Cerebellar cortex (tissue), 1 donor: ENCODE data around the gene KPTN.

Experiments
- DNase-seq: peaks from one replicate; pipeline ENCODE4 v3.0.0-alpha.2; 2015; ENCODE audit warnings: low spot score

Gene KPTN

DNA sequence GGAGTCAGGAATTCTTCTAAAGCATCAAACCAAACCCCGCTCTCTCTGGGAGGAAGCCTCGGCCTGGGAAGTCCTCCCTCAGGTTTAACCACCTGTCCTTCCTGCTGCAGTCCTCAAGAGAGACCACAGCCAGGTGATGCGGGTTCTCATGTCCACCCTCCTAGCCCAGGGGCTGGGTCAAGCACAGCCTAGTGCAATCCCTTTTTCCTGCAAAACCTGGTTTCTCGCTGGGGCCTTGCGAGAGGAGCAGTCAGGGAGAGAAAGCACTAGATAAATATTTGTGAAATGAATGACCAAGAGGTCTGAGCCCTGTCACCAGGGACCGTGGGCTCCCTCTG lies 14.7 kb downstream of the KPTN start:
- DNase-seq = peak; percentile 47

DNA sequence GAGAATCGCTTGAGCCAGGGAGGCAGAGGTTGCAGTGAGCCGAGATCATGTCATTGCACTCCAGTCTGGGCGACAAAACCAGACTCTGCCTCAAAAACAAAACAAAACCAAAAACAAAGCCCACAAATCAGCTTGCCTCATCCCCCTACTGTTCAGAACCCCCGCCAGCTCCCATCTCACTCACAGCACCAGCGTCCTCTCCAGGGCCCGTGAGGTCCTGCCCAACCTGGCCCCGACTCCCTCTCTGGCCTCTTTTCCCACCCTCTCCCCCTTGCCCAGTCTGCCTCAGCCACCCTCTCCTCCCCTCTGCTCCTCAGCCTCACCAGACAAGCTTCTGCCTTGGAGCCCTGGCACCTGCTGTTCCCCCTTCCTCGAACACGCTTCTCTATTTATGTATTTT lies 16.1 kb downstream of the KPTN start:
- DNase-seq = no peak

DNA sequence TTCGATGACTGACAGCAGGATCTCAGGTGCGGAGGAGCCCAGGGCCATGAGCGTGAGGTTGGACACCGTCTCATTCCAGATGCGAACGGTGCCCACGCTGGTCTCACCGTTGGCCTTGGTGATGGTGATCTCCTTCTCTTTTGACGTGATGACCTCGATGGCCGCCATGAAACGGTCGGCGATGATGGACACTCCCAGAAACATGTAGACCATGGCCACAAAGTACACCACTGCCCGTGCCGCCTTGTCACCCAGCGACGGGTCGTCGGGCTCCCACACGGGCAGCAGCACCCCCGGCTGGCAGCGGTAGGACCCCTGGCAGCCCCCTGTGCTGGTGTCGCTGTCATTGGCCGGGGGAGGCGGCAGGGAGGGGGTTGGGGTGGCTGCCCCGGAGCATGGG lies 18.1 kb downstream of the KPTN start:
- DNase-seq = no peak

DNA sequence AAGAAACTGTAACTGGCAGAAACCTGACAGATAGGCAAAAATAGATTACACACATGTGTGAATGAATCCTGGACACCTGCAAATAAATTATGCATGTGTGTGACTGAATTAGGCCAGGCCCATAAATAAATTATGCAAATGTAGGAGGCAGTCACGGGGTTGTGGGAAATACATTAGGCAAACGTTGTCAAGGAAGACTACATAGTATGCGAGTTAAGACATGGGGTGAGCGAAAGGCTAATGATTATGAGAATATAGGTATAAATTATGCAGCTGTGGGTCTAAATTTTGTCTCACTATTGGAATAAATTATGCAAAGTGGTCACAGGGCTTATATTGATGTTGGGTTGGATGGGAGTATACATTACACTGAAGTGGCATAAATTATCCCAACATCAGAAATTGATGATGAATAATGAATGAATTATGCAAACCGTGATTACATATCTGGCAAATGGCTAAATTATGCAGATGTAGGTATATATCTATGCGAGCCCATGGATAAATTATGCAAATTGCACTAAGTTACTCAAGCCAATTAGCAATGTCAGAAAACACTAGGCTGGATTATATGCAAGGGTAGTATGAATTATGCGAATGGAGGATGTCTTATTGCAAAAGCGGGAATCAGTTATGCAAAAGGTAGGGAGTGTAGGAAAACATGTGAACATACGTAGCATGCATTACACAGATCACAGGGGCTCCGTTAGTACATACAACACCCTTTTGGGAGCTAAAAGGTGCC lies 19.2 kb downstream of the KPTN start:
- DNase-seq = no peak

DNA sequence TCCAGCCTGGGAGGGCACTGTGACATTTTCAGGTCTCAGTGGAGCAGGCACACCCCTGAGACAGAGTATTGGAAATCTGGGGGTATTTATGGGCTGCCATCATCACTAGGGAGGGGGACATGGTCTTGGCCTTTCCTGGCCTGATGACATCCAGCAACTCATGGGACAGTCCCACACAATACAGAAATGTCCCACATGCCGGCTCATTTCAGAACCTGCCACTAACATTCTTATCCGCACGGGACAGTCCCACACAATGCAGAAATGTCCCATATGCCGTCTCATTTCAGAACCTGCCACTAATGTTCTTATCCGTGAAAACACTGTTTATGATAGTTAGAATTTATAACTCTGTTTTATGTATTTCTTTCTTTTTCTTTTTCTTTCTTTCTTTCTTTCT lies 22.1 kb downstream of the KPTN start:
- no peak for DNase-seq

DNA sequence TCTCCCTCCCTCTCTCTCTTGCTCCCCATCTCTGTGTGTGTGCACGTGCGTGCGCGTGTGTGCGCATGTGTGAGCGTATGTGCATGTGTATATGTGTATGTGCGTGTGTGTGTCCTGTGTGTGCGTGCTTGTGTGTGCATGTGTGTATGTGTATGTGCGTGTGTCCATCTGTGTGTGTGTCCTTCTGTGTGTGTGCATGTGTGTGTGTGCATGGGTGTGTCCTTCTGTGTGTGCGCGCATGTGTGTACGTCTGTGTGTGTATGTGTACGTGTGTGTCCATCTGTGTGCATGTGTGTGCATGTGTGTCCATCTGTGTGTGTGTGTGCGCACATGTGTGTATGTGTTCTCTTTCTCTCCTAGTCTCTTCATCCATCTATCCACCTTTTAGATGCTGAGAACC lies 24.5 kb downstream of the KPTN start:
- no peak for DNase-seq

DNA sequence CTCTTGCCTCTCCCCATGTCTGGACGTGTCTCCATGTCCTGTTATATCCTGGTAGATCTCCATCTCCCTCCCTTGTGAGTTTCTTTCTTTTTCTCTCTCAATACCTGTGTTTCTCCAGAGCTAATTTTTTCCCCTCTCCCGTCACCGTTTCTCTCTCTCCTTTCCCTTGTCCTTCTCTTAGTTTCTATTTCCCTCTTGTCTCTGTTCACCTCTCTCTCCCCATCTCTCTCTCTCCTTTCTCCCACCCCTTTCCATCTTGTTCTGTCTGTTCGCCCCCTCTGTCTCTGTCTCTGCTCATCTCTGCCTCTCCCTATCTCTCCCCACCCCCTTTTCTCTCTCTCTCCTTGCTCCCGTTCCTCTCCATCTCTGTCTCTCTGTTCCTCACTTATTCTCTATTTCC lies 25.3 kb downstream of the KPTN start:
- DNase-seq = no peak

DNA sequence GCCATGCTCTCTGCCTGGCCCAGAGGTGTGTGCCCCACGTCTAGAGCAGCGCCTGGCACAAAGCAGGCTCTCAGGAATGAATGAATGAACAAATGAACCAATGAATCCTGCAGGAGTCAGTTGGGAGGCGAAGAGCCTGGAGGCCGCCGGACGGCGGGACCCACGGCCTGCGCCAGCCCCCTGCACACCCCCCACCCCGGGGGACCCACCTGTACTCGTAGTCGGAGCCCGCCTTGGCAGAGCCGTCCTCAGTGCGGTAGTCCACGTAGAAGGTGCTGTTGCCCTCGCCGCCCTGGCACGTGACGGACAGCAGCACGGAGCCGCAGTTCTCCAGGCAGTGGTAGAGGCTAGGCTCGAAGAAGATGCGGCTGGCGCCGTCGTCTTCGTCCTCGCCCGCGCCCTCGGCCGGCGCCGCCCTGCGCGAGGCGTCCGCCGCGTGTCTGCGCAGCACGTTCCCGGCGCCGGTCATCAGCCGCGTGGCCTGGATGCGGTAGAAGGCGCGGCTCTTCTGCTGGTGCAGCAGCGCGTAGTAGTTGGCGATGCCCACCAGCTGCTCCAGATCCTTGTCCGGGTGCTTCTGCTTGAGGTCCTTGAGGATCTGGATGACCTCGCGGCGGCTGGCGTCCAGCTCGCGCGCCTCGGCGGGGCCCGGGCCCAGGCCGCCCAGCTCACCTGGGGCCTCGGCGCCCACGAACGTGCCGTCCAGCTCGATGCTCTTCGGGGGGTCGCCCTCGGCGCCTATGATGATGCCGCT lies 27.1 kb downstream of the KPTN start:
- no peak for DNase-seq

DNA sequence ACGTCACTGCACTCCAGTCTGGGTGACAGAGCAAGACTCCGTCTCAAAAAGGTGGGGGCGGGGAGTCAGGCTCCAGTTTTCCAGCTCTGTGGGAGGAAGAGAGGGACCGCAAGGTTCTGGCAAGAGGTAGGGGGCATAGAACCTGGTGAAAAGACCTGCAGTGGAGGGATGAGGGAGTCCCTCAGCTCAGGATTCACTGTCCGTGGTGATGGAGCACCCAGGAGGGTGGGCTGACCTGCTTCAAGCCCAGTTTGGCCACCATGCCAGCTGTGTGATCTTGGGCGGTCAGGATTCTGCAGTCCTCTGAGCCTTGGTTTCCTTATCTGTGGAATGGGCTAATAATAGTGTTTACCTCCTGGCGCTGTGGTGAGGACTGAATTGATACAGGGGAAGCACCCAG lies 33.5 kb downstream of the KPTN start:
- DNase-seq = no peak

DNA sequence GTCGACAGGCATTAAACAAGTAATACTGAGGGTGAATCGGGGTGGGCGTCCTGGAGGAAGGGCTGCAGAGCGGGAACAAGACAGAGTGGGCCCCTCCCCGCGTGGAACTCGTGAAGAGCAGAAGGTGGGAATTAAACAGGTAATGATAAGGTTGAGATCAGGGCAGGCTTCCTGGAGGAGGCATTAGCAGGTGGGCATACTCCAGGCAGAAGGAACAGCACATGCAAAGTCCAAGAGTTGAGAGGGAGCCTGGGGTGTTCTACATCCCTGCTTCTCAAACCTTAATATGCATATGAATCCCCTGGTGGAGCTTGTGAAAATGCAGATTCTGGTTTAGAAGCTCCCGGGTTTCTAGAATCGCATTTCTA lies 35.7 kb downstream of the KPTN start:
- DNase-seq = no peak

DNA sequence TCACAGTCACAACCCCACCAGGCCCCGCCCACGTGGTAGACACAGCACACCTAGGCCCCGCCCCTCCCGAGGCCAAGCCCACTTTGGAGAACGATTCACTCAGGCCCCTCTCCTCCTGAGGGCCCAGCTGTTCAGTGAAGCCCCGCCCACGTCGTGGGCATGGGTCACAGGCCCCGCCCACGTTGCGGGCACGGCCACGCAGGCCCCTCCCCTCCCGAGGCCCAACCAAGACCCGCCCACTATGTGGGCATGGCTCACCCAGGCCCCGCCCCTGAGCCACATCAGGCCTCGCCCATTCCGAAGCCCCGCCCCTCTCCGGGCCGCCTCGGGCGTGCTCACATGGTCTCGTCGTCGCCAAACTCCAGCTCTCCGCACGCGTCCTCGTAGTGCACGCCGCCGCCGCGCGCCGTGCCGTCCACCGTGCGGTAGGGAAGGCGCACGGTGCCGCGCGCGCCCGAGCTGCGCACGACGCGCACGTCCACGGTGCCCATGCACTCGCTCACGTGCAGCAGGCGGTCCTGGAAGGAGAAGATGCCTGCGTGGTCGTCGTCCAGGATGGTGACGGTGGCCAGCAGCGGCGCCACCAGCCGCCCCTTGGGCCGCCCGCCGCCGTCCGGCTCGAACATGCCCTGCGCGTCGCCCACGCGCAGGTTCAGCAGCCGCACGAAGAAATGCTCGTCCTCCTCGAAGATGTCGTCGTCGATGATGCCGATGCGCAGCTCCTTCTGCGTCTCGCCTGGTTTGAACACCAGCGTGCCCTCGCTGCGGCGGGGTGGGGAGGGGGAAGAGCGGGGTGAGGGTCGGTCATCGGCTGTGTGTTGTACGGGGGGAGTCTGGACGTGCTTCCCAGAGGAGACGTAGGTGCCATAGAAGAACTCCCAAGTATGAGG lies 36.3 kb downstream of the KPTN start:
- DNase-seq = peak; percentile 75

DNA sequence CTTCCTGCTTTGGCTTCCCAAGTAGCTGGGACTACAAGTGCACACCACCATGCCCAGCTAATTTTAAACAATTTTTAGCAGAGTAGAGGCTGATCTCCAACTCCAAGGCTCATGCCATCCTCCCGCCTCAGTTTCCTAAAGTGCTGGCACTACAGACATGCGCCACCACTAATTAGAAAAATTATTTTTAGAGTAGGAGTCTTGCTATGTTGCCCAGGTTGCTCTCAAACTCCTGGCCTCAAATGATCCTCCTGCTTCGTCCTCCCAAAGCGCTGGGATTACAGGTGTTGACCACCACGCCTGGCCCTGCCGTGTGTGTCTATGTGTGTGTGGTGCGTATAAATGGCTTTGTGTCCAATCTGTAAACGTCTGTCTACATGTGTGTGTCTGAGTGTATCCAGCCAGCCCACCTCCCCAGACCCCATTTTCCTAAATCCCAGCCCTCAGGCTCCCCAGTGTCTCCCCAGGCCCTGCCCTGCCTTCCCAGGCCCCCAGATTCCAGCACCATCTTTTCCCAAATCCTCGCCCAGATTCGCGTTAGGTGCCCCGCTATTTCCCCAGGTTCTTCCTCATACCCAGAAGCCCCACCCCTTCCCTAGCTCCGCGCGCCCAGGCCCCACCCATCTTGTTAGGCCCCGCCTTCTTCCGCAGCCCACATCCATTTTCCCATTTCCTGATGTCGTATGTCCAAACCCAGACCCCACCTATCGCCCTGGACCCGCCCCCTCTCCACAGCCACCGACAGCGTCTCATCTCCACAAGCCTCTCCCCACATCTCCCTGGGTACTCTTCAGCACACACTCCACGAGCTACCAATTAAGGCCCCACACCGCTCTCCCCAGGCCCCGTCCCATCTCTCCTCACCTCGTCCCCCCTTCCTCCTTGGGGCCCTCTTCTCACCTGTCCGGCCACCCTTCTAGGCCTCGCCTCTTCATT lies 37.2 kb downstream of the KPTN start:
- DNase-seq = peak; percentile 73

DNA sequence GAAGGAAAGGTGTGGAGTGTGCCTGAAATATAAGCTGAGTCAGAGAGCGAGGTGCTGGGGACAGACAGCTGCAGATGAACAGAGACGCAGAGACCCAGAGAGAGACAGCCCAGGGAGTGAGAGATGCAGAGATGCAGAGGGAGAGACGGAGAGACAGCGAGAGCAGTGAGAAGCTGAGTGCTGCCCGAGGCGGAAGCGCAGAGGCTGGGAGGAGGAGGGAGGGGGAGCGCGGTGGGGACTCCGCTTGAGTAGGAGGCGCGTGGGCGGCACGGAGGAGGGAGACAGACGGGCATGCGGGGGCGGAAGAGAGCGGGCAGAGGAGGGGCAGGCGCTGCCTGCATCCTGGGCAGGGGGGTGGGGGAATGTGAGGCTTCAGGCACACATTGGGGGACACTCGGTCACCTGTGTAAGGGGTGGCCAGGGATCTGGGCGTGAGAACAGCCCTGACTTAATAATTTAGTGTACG lies 38.0 kb downstream of the KPTN start:
- peak; percentile 86 for DNase-seq

DNA sequence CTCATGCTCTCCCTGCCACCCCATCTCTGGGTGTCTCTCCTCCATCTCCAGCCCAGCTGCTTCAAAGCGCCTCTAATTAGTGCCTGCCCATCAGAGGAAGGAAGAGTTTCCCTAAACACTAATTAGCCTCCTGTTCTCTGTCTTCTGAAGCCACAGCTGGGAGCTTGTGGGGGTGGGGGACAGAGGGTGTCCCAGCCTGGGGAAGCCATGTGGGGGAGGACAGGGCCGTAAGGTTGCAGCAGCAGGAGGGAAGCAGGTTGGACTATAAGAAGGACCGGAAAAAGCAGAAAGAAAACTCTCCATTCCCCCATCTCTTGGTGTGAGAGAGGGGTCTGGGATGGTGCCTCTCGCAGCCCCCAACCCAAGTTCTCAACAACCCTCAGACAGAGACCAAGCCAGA lies 38.5 kb downstream of the KPTN start:
- DNase-seq = no peak

DNA sequence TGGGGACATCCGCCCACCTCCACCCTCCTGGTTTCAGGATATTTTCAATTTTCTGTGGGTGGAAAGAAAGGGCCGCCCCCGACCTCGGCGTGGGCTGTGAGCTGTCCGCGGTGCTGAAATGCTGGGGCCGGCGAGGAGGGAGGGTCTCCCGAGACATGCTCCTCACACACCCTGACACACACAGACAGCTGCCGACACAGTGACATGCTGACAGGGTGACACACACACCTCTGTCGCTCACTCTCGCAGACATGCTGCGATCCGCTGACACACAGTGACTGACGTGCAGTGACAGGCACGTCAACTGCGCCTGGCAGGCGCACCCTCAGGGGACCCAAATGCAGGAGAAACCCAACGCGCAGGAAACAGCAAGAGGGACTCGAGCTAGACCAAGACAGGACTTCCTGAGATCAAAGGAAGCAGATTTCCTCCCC lies 39.6 kb downstream of the KPTN start:
- no peak for DNase-seq

DNA sequence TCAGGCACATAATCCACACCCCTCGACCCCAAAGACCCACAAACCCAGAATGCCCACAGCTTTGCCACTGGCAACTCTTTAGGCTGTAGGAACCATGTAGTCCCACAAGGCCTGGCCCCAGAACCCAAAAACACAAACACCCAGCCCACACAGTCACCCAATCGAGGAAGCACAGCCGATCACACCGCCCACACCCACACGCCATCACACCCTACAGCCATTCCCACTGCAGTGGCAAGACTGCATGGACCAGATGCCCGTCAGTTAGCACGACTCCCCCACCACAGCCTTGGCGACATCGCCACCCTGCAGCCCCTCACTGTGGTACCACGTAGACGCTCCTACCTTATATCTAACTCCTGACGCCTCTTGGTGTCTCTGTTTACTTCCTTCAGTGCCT lies 40.7 kb downstream of the KPTN start:
- no peak for DNase-seq

DNA sequence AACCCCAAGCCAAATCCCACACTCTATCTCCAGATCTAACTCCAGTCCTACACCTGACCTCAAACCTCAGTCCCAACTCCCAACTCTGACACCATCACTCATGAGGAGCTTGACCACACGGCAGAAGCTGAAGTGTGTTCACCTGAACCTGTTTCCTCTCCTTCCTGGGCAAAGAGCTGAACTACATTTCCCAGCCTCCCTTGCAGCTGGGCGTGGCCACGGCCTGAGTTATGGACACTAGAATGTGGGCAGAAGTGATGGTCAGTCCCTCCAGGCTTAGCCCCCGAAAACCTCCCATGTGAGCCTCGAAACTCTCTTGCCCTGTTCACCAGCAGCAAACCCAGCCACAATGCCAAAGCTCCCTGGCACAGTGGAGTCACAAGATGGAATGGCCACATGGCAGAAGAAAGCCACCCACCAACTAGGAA lies 45.2 kb downstream of the KPTN start:
- no peak for DNase-seq

DNA sequence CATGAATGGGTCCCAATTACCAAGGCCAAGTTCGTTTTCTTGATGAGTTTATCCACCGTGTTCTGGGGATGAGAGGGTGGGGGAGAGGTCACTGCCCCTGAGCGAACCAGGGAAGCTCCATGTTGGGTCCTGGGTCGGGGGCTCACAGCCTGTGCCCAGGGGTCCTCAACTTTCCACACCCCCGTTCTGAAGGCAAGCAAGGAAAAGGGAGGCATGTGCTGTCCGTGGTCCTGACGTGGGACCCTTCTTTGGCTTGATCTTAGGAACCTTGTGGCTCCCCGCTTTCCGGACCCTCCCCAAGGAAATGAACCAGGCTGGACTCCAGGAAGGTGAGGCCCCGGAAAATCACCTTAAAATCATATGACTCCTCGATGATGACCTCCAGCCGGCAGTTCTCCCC lies 46.5 kb downstream of the KPTN start:
- DNase-seq = no peak

DNA sequence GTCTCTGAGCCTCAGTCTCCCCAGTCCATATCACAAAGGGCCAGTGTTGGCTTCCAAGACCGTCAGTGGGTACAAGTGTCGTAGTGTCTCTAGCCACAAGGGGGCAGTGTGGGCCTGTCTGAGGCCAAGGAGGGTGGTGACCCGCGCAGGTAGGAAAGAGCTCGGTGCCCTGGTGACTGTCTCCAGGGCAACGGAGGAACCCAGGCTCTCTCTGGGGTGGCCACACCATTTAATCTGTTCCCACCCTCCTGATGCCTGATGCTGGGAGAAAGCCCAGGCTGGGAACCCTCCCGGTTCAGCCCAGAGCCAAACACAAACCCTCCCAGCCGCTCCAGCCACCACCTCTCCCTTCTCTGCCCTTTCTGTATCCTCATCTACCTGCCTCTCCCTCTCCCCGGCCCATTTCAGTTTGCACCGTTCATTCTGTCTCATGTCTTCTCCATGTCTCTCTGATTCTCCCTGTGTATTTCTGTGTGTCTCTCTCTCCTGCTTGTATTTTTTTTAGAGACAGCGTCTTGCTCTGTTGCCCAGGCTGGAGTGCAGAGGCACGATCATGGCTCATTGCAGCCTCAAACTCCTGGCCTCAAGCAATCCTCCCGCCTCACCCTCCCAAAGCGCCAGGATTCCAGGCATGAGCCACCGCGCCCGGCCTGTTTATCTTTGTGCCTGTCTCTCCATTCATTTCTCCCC lies 47.2 kb downstream of the KPTN start:
- DNase-seq = peak; percentile 93

DNA sequence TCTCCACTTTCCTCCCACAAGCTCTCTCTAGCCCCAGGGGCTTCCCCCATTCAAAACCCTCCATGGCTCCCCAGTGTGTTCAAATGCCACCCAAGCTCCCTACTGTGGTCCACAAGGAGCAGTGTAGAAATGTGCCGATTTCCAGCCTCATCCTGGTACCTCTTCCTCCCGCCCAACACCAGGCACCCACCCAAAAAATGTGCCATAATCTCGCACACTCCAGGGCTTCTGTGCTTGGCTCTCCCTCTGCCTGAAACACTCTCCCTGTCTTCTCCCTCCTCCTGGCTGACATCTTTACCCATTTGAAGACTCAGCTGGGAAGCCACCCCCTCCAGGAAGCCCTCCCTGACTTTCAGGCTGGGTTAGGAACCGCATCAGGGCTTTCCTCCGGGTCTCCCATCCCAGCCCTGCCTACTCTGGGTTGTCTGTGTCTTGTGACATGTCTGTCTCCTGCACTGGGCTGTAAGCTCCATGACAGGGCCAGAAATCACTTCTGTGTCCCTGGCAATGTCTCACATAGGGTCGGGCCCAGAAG lies 48.1 kb downstream of the KPTN start:
- DNase-seq = no peak

DNA sequence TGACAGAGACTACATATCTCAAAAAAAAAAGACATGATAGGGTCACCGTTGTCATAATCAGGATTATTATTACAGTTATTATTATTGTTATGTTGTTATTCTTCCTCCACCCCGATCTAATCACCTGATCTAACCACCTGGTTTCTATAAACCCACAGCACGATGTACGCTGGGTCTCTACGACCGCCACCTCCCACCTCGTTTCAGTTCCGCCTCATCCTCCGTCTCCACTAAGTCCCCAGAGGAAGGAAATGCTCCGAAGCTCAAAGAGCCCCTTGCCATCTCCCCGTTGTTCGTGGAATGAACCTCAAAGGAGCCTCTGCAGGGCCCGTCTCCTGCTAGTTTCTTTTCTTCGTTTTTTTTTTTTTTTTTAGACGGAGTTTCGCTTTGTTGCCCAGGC lies 48.8 kb downstream of the KPTN start:
- no peak for DNase-seq
